ENCODE data around the gene ARFGAP3. TPM values are rescaled to one million over a fixed set of nuclear protein-coding genes. Genes with fewer than 3 reads are reported as not detected.

ARFGAP3 gene
- total RNA-seq, 1 experiment from 2014 or later: 37.4 TPM

- Histone ChIP-seq H3K4me1 (no peaks in the 10 kb centered on the region), H3K27me3 (replicated peaks; ENCODE audit: control insufficient read depth, insufficient read depth, low read length) (no peaks in the 10 kb centered on the region), H3K9me3 (no peaks in the 10 kb centered on the region), H3K4me3 (ENCODE audit: low read depth, low read length) (no peak overlapping the region), H3K36me3 (ENCODE audit: control insufficient read depth, insufficient read depth, low read length) (peaks cover 2% of the 10 kb centered on the region; the same call in 1 of the 2 replicates)
- ChIA-PET CTCF (no interaction called here), POLR2A (interaction anchor here (0.5 kb wide), 1 partner anchor 38 kb away, joined by 3 read pairs; no protein-coding TSS in a partner anchor)
- intact Hi-C loops (cut with micrococcal nuclease; ENCODE audit: unreplicated experiment): no loop called here
- Mint-ChIP-seq H3K36me3 (ENCODE audit: insufficient read depth, unreplicated experiment) (peaks cover 30% of the 10 kb centered on the region), H3K4me3 (ENCODE audit: unreplicated experiment) (no peak overlapping the region), H3K27me3 (ENCODE audit: insufficient read depth, unreplicated experiment) (no peaks in the 10 kb centered on the region), H3K27ac (ENCODE audit: unreplicated experiment) (no peak overlapping the region), H3K4me1 (ENCODE audit: low read depth, unreplicated experiment) (no peaks in the 10 kb centered on the region), H3K9me3 (ENCODE audit: unreplicated experiment) (no peaks in the 10 kb centered on the region)
- no peak for DNase-seq
- TF ChIP-seq CTCF (IDR thresholded peaks at IDR 0.05; ENCODE audit: insufficient read depth in 1 of 2, low read depth in 1 of 2, low read length in 1 of 2, severe bottlenecking in 1 of 2, unreplicated experiment in 1 of 2): no peak
- no TSS peak for BruUV-seq (replicated peaks)
Measured at GRCh38 chr22:42811459-42811858, 45.6 kb downstream of the ARFGAP3 start.

- no peak overlapping the region for H3K4me3 Mint-ChIP-seq (ENCODE audit: unreplicated experiment)
- no TSS peak for BruUV-seq (replicated peaks)
- H3K27me3 ChIP-seq (replicated peaks; ENCODE audit: control insufficient read depth, insufficient read depth, low read length): no peaks in the 10 kb centered on the region
- H3K4me3 ChIP-seq (ENCODE audit: low read depth, low read length): no peak overlapping the region
- no peak for DNase-seq
- H3K27ac Mint-ChIP-seq (ENCODE audit: unreplicated experiment): no peak overlapping the region
- no peak for TF ChIP-seq CTCF (IDR thresholded peaks at IDR 0.05; ENCODE audit: insufficient read depth in 1 of 2, low read depth in 1 of 2, low read length in 1 of 2, severe bottlenecking in 1 of 2, unreplicated experiment in 1 of 2)
- H3K36me3 ChIP-seq (ENCODE audit: control insufficient read depth, insufficient read depth, low read length): peaks cover 2% of the 10 kb centered on the region
- peaks cover 36% of the 10 kb centered on the region for H3K36me3 Mint-ChIP-seq (ENCODE audit: insufficient read depth, unreplicated experiment)
- no peaks in the 10 kb centered on the region for H3K9me3 Mint-ChIP-seq (ENCODE audit: unreplicated experiment)
- intact Hi-C loops (cut with micrococcal nuclease; ENCODE audit: unreplicated experiment): no loop called here
- H3K27me3 Mint-ChIP-seq (ENCODE audit: insufficient read depth, unreplicated experiment): no peaks in the 10 kb centered on the region
- no peaks in the 10 kb centered on the region for H3K4me1 Mint-ChIP-seq (ENCODE audit: low read depth, unreplicated experiment)
- CTCF ChIA-PET: no interaction called here
- POLR2A ChIA-PET: no interaction called here
- no peaks in the 10 kb centered on the region for H3K9me3 ChIP-seq
- no peaks in the 10 kb centered on the region for H3K4me1 ChIP-seq
Measured at GRCh38 chr22:42808521-42808920, 48.6 kb downstream of the ARFGAP3 start.

GRCh38 chr22:42807185-42807584 lies 49.9 kb downstream of the ARFGAP3 start:
- POLR2A ChIA-PET: no interaction called here
- Mint-ChIP-seq H3K27me3 (ENCODE audit: insufficient read depth, unreplicated experiment) (no peaks in the 10 kb centered on the region), H3K27ac (ENCODE audit: unreplicated experiment) (no peak overlapping the region), H3K4me3 (ENCODE audit: unreplicated experiment) (no peak overlapping the region), H3K36me3 (ENCODE audit: insufficient read depth, unreplicated experiment) (peaks cover 41% of the 10 kb centered on the region), H3K9me3 (ENCODE audit: unreplicated experiment) (no peaks in the 10 kb centered on the region), H3K4me1 (ENCODE audit: low read depth, unreplicated experiment) (no peaks in the 10 kb centered on the region)
- Histone ChIP-seq H3K27me3 (replicated peaks; ENCODE audit: control insufficient read depth, insufficient read depth, low read length) (no peaks in the 10 kb centered on the region), H3K4me1 (no peaks in the 10 kb centered on the region), H3K9me3 (no peaks in the 10 kb centered on the region), H3K36me3 (ENCODE audit: control insufficient read depth, insufficient read depth, low read length) (peaks cover 4% of the 10 kb centered on the region), H3K4me3 (ENCODE audit: low read depth, low read length) (no peak overlapping the region)
- no peak for DNase-seq
- CTCF ChIA-PET: interaction anchor here (0.5 to 0.6 kb wide), 3 partner anchors 86 to 431 kb away, joined by 3 to 4 read pairs (median 3); partner anchors contain the start of gene A4GALT
- BruUV-seq (replicated peaks): no TSS peak
- no peak for TF ChIP-seq CTCF (IDR thresholded peaks at IDR 0.05; ENCODE audit: insufficient read depth in 1 of 2, low read depth in 1 of 2, low read length in 1 of 2, severe bottlenecking in 1 of 2, unreplicated experiment in 1 of 2)
- intact Hi-C loops (cut with micrococcal nuclease; ENCODE audit: unreplicated experiment): no loop called here

Data from Caco-2 (cell line).